T-helper 2 cell treated with Interferon-gamma antibody and Interleukin-4, amounts not matched to agents 5 μg/mL and 100 μg/mL, for 36 hours (primary cell): Measurements from ENCODE around the gene ZNF776.
"Not testable (repeated sequence)": the region's sequence is repeated elsewhere in the genome, so short reads cannot be mapped to it uniquely, and the experiment has no call there.

Experiments
- DNase-seq: peaks from one replicate; pipeline ENCODE4 v3.0.0; 2021; ENCODE audit warnings: low spot score
- H3K27ac Mint-ChIP-seq: one replicate; pipeline ENCODE4 v1.8.0; 2021; ENCODE audit warnings: mild to moderate bottlenecking, mixed read lengths
- H3K27me3 Mint-ChIP-seq: one replicate; pipeline ENCODE4 v1.8.0; 2021; ENCODE audit warnings: low read depth, mixed read lengths
- H3K36me3 Mint-ChIP-seq: one replicate; pipeline ENCODE4 v1.8.0; 2021; ENCODE audit warnings: low read depth, mixed read lengths
- H3K4me1 Mint-ChIP-seq: one replicate; pipeline ENCODE4 v1.8.0; 2021; ENCODE audit warnings: low read depth, mixed read lengths
- H3K4me3 Mint-ChIP-seq: one replicate; pipeline ENCODE4 v1.8.0; 2022; ENCODE audit warnings: mild to moderate bottlenecking, moderate library complexity, mixed read lengths
- H3K9me3 Mint-ChIP-seq: one replicate; pipeline ENCODE4 v1.8.0; 2021; ENCODE audit warnings: mixed read lengths

ZNF776 gene

DNA sequence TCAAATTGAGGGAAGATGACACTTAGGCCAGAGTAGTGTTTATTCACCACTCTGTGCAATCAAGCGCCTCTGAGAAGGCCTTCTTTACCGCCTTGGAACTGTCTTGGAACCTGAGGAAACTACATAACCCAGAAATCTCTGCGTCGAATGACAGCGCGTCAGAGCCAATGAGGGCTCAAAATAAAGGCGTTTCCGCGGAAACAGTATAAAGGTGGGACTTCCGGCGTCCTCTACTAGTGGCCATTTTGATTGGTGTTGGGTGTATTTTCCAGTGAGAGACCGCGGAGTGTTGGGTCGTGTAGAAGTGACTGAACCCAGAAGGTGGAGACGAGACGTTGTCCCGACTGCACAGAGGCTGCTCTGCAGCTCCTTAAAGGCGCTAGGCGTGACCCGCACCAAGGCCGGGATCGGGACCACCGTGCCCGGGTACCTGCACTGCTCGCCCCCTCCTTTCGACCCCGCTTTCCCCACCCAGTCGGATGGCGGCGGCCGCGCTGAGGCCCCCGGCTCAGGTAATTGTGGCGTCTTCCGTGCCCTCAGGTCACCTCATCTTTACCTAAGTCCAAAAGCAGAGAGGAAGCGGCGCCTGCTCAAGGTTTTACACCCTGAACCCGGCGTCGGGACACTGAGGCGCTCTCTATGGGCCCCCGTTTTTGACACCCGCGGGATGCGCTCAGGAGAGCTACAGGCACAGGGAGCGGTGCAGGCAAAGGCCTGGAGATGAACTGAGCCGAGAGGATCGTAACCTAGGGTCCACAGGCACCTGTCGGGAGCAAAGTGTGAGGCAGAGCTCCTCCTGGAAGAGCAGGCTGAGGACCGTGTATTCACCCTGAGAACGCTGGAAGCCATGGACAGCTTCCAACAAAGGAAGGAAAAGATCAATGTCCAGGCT lies at the start of gene ZNF776:
Gene ZNF776, plus strand, starts transcription at position 236 of the 892 bp plus-strand sequence. Its CDS starts 244 bp downstream, at position 480.
- Mint-ChIP-seq H3K36me3 (peaks cover 56% of the 10 kb centered on the region), H3K27me3 (no peaks in the 10 kb centered on the region), H3K27ac (peak within 1 kb of the TSS; percentile 94), H3K9me3 (peaks cover 63% of the 10 kb centered on the region), H3K4me1 (peaks cover 11% of the 10 kb centered on the region), H3K4me3 (peak within 1 kb of the TSS; percentile 97)
- peak; percentile 83 for DNase-seq

DNA sequence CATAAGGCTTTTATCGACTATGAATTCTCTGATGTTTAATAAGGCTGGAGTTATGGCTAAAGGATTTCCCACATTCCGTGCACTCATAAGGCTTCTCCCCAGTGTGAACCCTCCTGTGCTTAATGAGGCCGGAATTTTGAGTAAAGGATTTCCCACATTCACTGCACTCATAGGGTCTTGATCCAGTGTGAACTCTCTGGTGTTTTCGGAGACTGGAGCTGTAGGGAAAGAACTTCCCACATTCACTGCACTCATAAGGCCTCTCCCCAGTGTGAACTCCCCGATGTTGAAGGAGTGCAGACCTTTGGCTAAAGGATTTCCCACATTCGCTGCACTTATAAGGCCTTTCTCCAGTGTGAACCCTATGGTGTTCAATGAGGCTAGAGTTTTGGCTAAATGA lies 45.0 kb upstream of the ZNF776 start:
- no peak overlapping the region for H3K27ac Mint-ChIP-seq
- DNase-seq = no peak
- no peaks in the 10 kb centered on the region for H3K4me1 Mint-ChIP-seq
- H3K36me3 Mint-ChIP-seq = peaks cover 80% of the 10 kb centered on the region
- H3K27me3 Mint-ChIP-seq = no peaks in the 10 kb centered on the region
- no peak overlapping the region for H3K4me3 Mint-ChIP-seq
- H3K9me3 Mint-ChIP-seq = peaks cover 76% of the 10 kb centered on the region

GRCh38 chr19:57706346-57706745 lies 40.3 kb upstream of the ZNF776 start:
- no peaks in the 10 kb centered on the region for H3K27me3 Mint-ChIP-seq
- peaks cover 68% of the 10 kb centered on the region for H3K36me3 Mint-ChIP-seq
- H3K4me1 Mint-ChIP-seq = peaks cover 4% of the 10 kb centered on the region

GRCh38 chr19:57708641-57709361 lies 37.8 kb upstream of the ZNF776 start, which contains the start of gene ZNF154:
TSS of gene ZNF154 (minus strand) at chr19:57709204. CDS start at chr19:57708971, 233 bp downstream.
- peaks cover 4% of the 10 kb centered on the region for H3K4me1 Mint-ChIP-seq
- peaks cover 64% of the 10 kb centered on the region for H3K9me3 Mint-ChIP-seq
- H3K36me3 Mint-ChIP-seq = peaks cover 45% of the 10 kb centered on the region
- H3K27ac Mint-ChIP-seq = peak within 1 kb of the TSS; percentile 89
- H3K27me3 Mint-ChIP-seq = no peaks in the 10 kb centered on the region
- peak; percentile 13 for DNase-seq
- peak within 1 kb of the TSS; percentile 90 for H3K4me3 Mint-ChIP-seq

More at GRCh38 chr19:57706346-57706745, 40.3 kb upstream of the ZNF776 start:
- Mint-ChIP-seq H3K4me3 (no peak overlapping the region), H3K27ac (no peak overlapping the region), H3K9me3 (peaks cover 71% of the 10 kb centered on the region)
- no peak for DNase-seq

DNA sequence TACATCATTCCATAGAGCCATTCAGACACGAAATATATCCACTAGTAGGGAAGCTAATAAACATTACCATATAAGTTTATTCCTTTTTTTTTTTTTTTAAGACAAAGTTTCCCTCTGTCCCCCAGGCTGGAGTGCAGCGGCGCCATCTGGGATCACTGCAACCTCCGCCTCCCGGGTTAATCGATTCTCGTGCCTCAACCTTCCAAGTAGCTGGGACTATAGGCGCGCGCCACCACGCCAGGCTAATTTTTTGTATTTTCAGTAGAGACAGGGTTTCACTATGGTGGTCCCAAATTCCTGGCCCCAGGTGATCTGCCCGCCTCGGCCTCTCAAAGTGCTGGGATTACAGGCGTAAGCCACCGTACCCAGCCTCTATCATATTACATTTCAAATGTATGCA lies 37.0 kb upstream of the ZNF776 start:
- Mint-ChIP-seq H3K4me1 (peaks cover 4% of the 10 kb centered on the region), H3K4me3 (peak overlapping the region; percentile 90), H3K9me3 (peaks cover 63% of the 10 kb centered on the region), H3K36me3 (peaks cover 44% of the 10 kb centered on the region), H3K27ac (no peak overlapping the region), H3K27me3 (no peaks in the 10 kb centered on the region)
- no peak for DNase-seq

GRCh38 chr19:57712222-57712621 lies 34.4 kb upstream of the ZNF776 start:
- H3K4me1 Mint-ChIP-seq = peaks cover 4% of the 10 kb centered on the region
- H3K27ac Mint-ChIP-seq = no peak overlapping the region
- DNase-seq = no peak
- H3K4me3 Mint-ChIP-seq = no peak overlapping the region
- H3K27me3 Mint-ChIP-seq = no peaks in the 10 kb centered on the region
- peaks cover 35% of the 10 kb centered on the region for H3K36me3 Mint-ChIP-seq
- H3K9me3 Mint-ChIP-seq = peaks cover 59% of the 10 kb centered on the region

DNA sequence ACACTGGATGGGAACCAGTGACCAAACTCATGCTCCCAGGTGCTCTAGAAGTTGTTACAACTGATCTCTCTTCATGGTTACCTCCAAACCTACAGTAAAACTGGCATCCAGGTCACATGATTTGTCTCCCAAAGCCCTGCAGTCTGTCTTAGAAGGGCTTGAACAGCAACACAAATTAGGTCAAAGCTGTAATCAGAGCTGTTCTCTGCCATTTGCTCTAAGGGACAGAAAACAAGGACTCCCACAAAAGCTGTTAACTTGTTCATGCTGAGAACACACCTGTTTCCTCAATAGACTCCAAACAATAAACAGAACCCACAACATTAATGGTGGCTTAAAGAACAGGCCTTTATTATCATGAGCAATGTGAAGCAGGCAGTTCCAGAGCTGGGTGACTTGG lies 27.2 kb upstream of the ZNF776 start:
- no peak overlapping the region for H3K27ac Mint-ChIP-seq
- no peaks in the 10 kb centered on the region for H3K27me3 Mint-ChIP-seq
- no peak overlapping the region for H3K4me3 Mint-ChIP-seq
- H3K4me1 Mint-ChIP-seq = no peaks in the 10 kb centered on the region
- H3K9me3 Mint-ChIP-seq = peaks cover 70% of the 10 kb centered on the region
- H3K36me3 Mint-ChIP-seq = peaks cover 66% of the 10 kb centered on the region
- no peak for DNase-seq

DNA sequence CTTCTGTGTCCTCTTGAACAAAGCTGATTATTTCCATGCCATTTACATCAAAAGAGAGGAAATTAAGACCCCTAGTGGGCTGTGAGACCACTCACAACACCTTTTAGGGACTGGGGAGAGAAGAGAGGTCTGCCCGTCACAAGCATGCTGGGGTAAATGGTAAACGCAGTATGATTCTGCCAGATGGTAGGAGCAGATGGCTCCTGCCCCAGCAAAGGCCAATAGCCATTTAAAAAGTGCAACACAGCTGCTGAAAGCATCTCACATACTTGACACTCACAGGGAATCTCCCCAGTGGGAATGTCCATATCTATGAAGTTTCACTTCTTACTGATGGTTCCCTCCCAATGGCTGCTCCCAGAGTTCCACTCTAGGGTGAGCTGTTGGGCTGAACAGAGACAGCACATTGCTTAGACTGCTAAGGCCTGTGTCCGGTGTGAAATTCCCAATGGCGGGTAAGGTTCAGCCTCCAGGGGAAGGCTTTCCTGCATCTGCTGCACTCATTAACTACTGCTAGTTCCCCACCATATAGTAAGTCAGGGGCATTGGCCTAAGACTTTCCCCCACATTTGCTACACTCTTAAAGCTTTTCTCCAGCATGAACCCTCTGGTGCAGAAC lies 26.6 kb upstream of the ZNF776 start:
- Mint-ChIP-seq H3K27me3 (no peaks in the 10 kb centered on the region), H3K27ac (no peak overlapping the region), H3K9me3 (peaks cover 71% of the 10 kb centered on the region), H3K4me1 (no peaks in the 10 kb centered on the region), H3K4me3 (no peak overlapping the region), H3K36me3 (peaks cover 67% of the 10 kb centered on the region)
- no peak for DNase-seq

DNA sequence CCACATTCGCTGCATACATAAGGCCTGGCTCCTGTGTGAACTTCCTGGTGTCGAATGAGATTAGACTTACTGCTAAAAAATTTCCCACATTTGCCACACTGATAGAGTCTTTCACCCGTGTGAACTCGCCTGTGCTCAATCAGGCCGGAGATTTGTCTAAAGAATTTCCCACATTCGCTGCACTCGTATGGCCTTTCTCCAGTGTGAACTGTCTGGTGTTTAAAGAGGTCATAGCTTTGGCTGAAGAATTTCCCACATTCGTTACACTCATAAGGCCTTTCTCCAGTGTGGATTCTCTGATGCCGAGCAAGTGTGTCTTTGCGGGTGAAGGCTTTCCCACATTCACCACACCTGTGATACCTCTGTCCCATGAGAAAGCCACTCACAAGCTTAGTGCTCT lies 25.7 kb upstream of the ZNF776 start:
- Mint-ChIP-seq H3K36me3 (peaks cover 66% of the 10 kb centered on the region), H3K27ac (no peak overlapping the region), H3K27me3 (no peaks in the 10 kb centered on the region), H3K4me1 (no peaks in the 10 kb centered on the region), H3K9me3 (peaks cover 66% of the 10 kb centered on the region), H3K4me3 (no peak overlapping the region)
- no peak for DNase-seq

GRCh38 chr19:57738320-57738719 lies 8.3 kb upstream of the ZNF776 start:
- peaks cover 22% of the 10 kb centered on the region for H3K9me3 Mint-ChIP-seq
- H3K27ac Mint-ChIP-seq, H3K4me1 Mint-ChIP-seq, H3K36me3 Mint-ChIP-seq, H3K27me3 Mint-ChIP-seq, H3K4me3 Mint-ChIP-seq: not testable (repeated sequence)
- peak; percentile 10 for DNase-seq

DNA sequence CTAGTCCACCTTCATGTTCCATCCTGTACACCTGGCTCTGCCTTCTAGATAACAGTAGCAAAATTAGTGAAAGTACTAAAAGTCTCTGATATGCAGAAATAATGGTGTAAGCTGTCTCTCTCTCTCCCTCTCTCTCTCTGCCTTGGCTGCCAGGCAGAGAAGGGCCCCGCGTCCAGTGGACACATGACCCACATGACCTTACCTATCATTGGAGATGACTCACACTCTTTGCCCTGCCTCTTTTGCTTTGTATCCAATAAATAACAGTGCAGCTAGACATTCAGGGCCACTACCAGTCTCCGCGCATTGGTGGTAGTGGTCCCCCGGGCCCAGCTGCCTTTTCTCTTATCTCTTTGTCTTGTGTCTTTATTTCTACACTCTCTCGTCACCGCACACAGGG lies 7.8 kb upstream of the ZNF776 start:
- H3K4me1 Mint-ChIP-seq, DNase-seq, H3K36me3 Mint-ChIP-seq, H3K27ac Mint-ChIP-seq, H3K27me3 Mint-ChIP-seq, H3K4me3 Mint-ChIP-seq: not testable (repeated sequence)
- H3K9me3 Mint-ChIP-seq = peaks cover 22% of the 10 kb centered on the region

- no peak for DNase-seq
- no peaks in the 10 kb centered on the region for H3K27me3 Mint-ChIP-seq
- H3K27ac Mint-ChIP-seq = peak overlapping the region; percentile 94
- H3K36me3 Mint-ChIP-seq = peaks cover 62% of the 10 kb centered on the region
- peak overlapping the region; percentile 97 for H3K4me3 Mint-ChIP-seq
- H3K4me1 Mint-ChIP-seq = peaks cover 11% of the 10 kb centered on the region
- peaks cover 68% of the 10 kb centered on the region for H3K9me3 Mint-ChIP-seq
Observed at GRCh38 chr19:57747472-57747807, 825 bp downstream of the ZNF776 start.

- peak overlapping the region; percentile 17 for H3K27ac Mint-ChIP-seq
Observed at GRCh38 chr19:57748029-57748428, 1.4 kb downstream of the ZNF776 start.

More at GRCh38 chr19:57748029-57748428, 1.4 kb downstream of the ZNF776 start:
- H3K36me3 Mint-ChIP-seq = peaks cover 68% of the 10 kb centered on the region
- H3K4me1 Mint-ChIP-seq = peaks cover 11% of the 10 kb centered on the region
- no peak for DNase-seq
- peaks cover 74% of the 10 kb centered on the region for H3K9me3 Mint-ChIP-seq
- peak overlapping the region; percentile 97 for H3K4me3 Mint-ChIP-seq
- no peaks in the 10 kb centered on the region for H3K27me3 Mint-ChIP-seq
